ENCODE data around the gene TRDMT1. TPM values are rescaled to one million over a fixed set of nuclear protein-coding genes. Genes with fewer than 3 reads are reported as not detected.

The TRDMT1 gene
- total RNA-seq, 1 donor from 2014 or later, result 4.9 TPM

- DNase-seq (ENCODE audit: low read depth, low spot score), result no peak
Observed at GRCh38 chr10:17232276-17232960, 30.9 kb upstream of the TRDMT1 start.

GRCh38 chr10:17231788-17232187, 30.3 kb upstream of the TRDMT1 start:
- no peak for DNase-seq (ENCODE audit: low read depth, low spot score)

DNA sequence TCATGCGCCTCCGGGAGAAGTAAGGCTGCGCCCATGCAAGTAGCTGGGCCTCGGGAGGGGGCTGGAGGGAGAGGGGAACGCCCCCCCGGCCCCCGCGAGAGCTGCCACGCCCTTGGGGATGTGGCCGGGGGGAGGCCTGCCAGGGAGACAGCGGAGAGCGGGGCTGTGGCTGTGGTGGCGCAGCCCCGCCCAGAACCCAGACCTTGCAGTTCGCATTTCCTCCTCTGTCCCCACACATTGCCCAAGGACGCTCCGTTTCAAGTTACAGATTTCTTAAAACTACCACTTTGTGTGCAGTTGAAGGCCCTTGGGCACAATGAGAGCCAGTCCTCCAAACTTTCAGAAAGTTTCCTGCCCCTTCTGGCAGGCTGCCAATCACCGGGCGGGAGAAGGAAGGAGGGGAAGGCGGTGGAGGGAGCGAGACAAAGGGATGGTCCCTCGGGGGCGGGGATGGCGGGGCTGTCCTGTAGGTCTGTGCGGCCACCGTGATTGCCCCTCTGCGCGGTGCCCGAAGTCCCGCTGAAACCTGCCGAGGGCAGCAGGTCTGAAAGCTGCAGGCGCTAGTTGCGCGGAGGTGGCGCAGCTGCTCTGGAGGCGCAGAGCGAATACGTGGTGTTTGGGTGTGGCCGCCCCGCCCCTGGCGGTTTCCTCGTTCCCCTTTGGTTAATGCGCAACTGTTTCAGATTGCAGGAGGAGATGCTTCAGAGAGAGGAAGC, 28.7 kb upstream of the TRDMT1 start:
- DNase-seq (ENCODE audit: low read depth, low spot score), result no peak

- no peak for DNase-seq (ENCODE audit: low read depth, low spot score)
Observed at GRCh38 chr10:17229717-17229966, 28.2 kb upstream of the TRDMT1 start.

DNA sequence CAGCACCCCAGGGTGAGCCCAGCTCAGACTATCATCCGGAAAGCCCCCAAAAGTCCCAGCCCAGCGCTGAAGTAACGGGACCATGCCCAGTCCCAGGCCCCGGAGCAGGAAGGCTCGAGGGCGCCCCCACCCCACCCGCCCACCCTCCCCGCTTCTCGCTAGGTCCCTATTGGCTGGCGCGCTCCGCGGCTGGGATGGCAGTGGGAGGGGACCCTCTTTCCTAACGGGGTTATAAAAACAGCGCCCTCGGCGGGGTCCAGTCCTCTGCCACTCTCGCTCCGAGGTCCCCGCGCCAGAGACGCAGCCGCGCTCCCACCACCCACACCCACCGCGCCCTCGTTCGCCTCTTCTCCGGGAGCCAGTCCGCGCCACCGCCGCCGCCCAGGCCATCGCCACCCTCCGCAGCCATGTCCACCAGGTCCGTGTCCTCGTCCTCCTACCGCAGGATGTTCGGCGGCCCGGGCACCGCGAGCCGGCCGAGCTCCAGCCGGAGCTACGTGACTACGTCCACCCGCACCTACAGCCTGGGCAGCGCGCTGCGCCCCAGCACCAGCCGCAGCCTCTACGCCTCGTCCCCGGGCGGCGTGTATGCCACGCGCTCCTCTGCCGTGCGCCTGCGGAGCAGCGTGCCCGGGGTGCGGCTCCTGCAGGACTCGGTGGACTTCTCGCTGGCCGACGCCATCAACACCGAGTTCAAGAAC, 27.7 kb upstream of the TRDMT1 start:
- peak; percentile 80 for DNase-seq (ENCODE audit: low read depth, low spot score)

GRCh38 chr10:17228091-17229015, 26.9 kb upstream of the TRDMT1 start, which contains the start of gene VIM:
TSS of gene VIM (plus strand) at chr10:17228241. CDS start at chr10:17229423, 1,182 bp downstream.
- DNase-seq (ENCODE audit: low read depth, low spot score), result peak; percentile 90

DNA sequence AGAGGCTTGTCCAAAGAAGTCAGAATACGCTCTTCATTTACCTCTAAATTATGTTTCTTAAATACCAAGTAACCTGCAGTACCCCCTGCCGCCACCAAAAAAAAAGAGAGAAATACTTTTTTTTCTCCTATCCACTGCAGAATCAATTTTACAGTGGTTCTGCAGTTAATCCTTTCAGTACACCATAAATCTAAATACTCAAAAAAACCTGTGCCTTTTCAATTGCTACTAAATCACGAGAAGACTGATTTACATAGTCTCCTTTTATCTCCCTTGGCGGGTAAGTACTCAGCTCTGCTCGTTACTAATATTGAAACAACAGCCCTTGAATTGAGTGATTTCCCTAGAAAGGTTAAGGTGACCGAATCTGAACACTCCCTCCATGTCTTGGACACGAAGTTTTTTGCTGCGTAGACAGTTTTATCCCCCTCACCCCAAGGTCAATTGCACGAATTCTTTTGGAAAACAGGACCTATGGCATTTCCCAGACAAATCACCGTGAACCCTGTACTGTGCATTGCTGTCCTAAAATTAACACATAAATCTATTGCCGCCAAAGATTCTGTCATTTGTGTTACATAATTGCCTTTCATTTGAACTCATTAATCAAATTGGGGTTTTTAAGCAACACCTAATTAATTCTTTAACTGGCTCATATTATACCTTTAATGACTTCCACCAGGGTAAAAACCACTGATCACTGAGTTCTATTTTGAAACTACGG, 26.1 kb upstream of the TRDMT1 start:
- DNase-seq (ENCODE audit: low read depth, low spot score), result no peak

DNA sequence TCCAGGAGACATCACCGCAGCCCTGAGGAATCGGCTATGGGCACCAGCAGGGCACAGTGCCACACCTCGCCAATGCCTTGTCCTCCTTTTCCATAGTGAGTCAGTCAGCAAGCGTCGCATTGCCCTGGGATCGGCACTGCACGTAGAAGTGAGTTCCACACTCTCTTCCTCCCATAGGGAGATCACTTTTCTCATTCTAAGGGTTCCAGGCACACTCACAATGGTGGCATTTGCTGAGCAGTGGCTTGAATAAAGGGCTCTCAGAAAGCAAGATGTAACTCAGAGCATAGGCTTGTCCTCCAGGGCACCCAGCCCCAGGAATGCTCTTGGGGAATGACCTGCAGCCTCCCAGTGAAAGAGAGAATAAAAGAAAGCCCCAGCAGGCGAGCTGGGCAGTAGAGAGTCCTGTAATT, 25.4 kb upstream of the TRDMT1 start:
- no peak for DNase-seq (ENCODE audit: low read depth, low spot score)

GRCh38 chr10:17225808-17226207, 24.3 kb upstream of the TRDMT1 start:
- DNase-seq (ENCODE audit: low read depth, low spot score), result no peak

DNA sequence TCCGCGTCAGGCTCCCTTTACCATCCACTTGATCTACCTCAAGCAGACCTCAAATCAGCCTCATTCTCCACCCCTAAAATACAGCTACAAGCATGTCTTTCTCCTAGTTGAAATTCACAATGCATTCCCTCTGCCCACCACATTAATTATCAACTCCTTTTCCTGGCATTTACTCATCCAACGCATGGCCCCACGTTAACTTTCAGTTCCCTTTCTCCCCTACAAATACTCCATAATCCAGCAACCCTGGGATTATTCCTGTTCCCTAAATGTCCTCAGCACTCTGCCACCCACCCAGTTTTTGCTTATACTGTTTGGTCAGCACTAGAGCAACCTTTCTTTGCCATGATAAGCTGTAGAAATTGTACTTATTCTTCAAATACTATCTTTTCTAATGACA, 20.9 kb upstream of the TRDMT1 start:
- no peak for DNase-seq (ENCODE audit: low read depth, low spot score)

- DNase-seq (ENCODE audit: low read depth, low spot score), result no peak
Observed at GRCh38 chr10:17220652-17221100, 19.2 kb upstream of the TRDMT1 start.

- no peak for DNase-seq (ENCODE audit: low read depth, low spot score)
Observed at GRCh38 chr10:17219024-17219423, 17.6 kb upstream of the TRDMT1 start.

- no peak for DNase-seq (ENCODE audit: low read depth, low spot score)
Observed at GRCh38 chr10:17217631-17218232, 16.3 kb upstream of the TRDMT1 start.

DNA sequence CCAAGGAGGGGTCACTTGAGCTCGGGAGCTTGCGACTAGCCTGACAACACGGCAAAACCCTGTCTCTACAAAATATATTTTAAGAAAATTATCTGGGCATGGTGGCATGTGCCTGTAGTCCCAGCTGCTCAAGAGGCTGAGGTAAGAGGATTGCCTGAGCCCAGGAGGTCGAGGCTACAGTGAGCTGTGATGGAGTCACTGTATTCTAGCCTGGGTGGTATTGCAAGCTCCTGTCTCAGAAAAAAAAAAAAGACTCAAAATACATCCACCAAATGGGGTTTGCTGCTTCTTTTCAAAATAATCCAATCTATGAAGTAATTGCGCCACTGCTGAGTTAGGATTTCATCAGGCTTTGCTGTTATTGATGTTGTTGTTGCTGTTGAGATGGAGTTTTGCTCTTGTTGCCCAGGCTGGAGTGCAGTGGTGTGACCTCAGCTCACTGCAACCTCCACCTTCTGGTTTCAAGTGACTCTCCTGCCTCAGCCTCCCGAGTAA, 15.5 kb upstream of the TRDMT1 start:
- DNase-seq (ENCODE audit: low read depth, low spot score), result no peak

- peak; percentile 99 for DNase-seq (ENCODE audit: low read depth, low spot score)
Observed at GRCh38 chr10:17216217-17216900, 14.9 kb upstream of the TRDMT1 start.

DNA sequence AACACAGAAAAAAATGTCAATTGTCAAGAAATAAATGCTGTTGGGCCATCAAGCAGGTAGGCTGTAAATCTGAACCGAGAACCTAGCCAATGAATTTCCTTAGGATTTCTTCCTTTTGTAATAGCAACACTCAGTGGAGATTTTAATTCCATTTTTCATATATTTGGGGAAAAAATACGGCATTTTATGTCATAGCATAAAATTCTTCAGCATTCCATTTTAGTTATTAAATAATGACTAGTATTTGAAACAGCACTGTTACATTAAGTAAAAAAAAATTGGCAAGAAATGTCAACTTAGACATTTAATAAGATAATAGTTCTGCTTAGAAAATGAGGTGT, 14.3 kb upstream of the TRDMT1 start:
- no peak for DNase-seq (ENCODE audit: low read depth, low spot score)

DNA sequence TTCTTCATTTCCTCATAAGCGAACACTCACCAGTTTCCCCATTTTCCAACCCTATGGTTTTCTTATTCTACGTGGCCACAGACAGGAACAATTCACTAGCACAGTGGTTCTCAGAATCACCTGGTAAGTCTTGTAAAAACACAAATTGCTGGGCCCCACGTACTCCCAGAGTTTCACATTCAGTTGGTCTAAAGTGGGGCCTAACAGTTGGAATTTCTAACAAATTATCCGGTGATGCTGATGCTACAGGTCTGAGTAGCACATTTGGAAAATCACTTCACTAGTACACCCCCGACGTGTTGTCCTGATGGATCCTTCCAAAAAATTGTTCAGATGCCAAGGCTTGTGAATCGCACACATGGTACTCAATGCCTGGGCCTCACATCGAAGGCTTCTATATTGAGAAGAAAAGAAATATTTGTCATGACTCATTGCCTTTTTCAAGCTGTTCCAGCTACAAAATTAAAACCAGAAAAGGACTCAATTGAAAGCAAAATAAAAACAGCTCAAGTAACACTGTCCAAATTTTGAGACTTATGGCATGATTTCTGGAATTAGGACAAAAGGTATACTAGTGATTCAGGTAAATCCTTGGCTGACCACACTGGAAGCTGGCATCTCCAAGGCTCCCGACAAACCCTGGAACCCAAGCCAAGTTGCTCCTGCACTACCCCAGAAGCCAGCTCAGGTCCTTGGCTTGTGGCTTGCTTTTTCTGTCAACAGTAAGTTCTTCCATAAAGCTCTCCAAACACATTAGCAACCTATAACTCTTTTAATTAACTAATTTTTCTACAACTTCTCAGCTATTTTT, 13.7 kb upstream of the TRDMT1 start:
- no peak for DNase-seq (ENCODE audit: low read depth, low spot score)

GRCh38 chr10:17214526-17214925, 13.1 kb upstream of the TRDMT1 start:
- DNase-seq (ENCODE audit: low read depth, low spot score), result no peak
